IPS DF 6.9 (cell line): ENCODE data around the gene GALNTL6.
A peak's percentile ranks its signal among the peaks of the same experiment; 100 is the strongest.
"Not testable (repeated sequence)": the region's sequence is repeated elsewhere in the genome, so short reads cannot be mapped to it uniquely, and the experiment has no call there.

ENCODE experiments used
- DNase-seq: peaks from one replicate; pipeline ENCODE4 v3.0.0-alpha.2; 2013; ENCODE audit warnings: low read depth, low spot score
- H3K27ac ChIP-seq: one replicate; pipeline ENCODE4 v1.5.1; 2013; ENCODE audit warnings: low read length, control low read depth
- H3K27me3 ChIP-seq: 2 replicates; pipeline ENCODE4 v1.6.1; 2013; ENCODE audit warnings: mild to moderate bottlenecking, low read length; ENCODE audit not compliant: control insufficient read depth, insufficient read depth
- H3K36me3 ChIP-seq: 2 replicates; pipeline ENCODE4 v1.6.1; 2013; ENCODE audit warnings: low read length; ENCODE audit not compliant: control insufficient read depth, insufficient read depth
- H3K4me1 ChIP-seq: 2 replicates; pipeline ENCODE4 v1.6.1; 2013; ENCODE audit warnings: low read length; ENCODE audit not compliant: control insufficient read depth, insufficient read depth
- H3K4me3 ChIP-seq: 2 replicates; pipeline ENCODE4 v1.5.1; 2013; ENCODE audit warnings: mild to moderate bottlenecking, low read length
- H3K9me3 ChIP-seq: 2 replicates; pipeline ENCODE4 v1.6.1; 2013; ENCODE audit warnings: low read length, inconsistent platforms; ENCODE audit not compliant: control insufficient read depth, insufficient read depth
- WGBS: extraction: QIAGEN DNeasy Blood & Tissue Kit; methylation state at CpG from one replicate; pipeline ENCODE4 v1.1.7; 2013; ENCODE audit warnings: mixed read lengths, missing lambda C conversion rate; ENCODE audit not compliant: insufficient read length, insufficient coverage; 5-methylcytosine and 5-hydroxymethylcytosine counted together

Gene GALNTL6

DNA sequence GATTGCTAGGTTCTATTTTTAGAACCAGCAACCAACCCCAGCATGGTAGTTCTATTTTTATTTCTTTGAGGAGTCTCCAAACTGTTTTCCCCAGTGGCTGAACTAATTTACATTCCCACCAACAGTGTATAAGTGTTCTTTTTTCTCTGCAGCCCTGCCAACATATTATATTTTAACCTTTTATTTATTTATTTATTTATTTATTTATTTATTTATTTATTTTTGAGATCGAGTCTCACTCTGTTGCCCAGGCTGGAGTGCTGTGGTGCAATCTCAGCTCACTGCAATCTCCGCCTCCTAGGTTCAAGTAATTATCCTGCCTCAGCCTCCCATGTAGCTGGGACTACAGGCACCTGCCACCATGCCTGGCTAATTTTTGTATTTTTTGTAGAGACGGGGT, 1074.2 kb downstream of the GALNTL6 start:
- not testable (repeated sequence) for H3K4me3 ChIP-seq, DNase-seq, H3K36me3 ChIP-seq, H3K27me3 ChIP-seq, H3K27ac ChIP-seq, H3K4me1 ChIP-seq, H3K9me3 ChIP-seq
- WGBS: no CpG with 5 or more reads among the region's 3 CpGs

DNA sequence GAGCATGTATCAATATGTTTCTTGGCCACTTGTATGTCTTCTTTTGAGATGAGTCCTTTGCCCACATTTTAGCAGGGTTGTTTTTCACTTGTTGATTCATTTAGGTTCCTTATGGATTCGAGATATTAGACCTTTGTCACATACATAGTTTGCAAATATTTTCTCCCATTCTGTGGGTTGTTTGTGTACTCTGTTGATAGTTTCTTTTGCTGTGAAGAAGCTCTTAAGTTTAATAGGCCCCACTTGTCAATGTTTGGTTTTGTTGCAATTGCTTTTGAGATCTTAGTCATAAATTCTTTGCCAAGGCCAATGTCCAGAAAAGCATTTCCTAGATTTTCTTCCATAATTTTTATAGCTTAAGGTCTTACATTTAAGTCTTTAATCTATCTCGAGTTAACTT, 1074.8 kb downstream of the GALNTL6 start:
- Histone ChIP-seq H3K27ac (no peak overlapping the region), H3K27me3 (no peaks in the 10 kb centered on the region), H3K36me3 (no peaks in the 10 kb centered on the region), H3K4me3 (no peak overlapping the region), H3K4me1 (no peaks in the 10 kb centered on the region), H3K9me3 (no peaks in the 10 kb centered on the region)
- no CpG with 5 or more reads among the region's 2 CpGs for WGBS
- no peak for DNase-seq

DNA sequence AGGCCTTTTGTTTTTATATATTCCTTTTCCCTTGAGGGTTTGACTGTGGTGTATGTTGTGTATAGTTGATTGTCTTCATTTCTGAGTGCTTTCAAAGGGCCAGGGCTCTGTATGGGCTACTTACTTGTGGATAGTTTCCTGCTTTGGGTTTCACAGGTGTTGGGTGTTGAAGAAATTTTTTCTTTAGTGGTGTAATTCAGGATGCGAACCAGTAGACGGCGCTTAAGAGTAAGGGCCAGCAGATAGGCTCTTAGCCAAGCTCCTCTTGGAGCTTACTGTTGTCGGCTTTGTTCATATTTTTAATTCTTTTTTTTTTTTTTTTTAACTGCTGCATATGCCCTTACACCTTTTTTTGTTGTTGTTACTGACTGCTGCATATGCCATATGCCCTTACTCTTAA, 1079.1 kb downstream of the GALNTL6 start:
- no CpG with 5 or more reads among the region's 4 CpGs for WGBS
- DNase-seq: peak; percentile 20
- H3K27me3 ChIP-seq: no peaks in the 10 kb centered on the region
- H3K27ac ChIP-seq: no peak overlapping the region
- H3K9me3 ChIP-seq: no peaks in the 10 kb centered on the region
- no peak overlapping the region for H3K4me3 ChIP-seq
- H3K4me1 ChIP-seq: no peaks in the 10 kb centered on the region
- H3K36me3 ChIP-seq: no peaks in the 10 kb centered on the region

DNA sequence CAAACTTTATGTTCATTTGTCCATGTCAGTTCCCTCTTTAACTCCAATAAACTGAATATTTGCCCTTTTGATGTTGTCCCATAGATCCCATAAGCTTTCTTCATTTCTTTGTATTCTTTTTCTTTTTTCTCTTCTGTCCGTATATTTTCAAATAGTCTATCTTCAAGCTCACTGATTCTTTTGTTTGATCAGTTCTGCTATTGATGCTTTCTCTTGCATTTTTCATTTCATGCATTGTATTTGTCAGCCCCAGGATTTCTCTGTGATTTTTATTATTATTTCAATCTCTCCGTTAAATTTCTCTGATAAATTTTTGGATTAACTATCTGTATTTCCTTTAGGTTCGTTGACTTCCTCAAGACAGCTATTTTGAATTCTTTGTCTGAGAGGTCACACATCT, 1082.5 kb downstream of the GALNTL6 start:
- DNase-seq: no peak
- no peak overlapping the region for H3K27ac ChIP-seq
- H3K27me3 ChIP-seq: no peaks in the 10 kb centered on the region
- H3K9me3 ChIP-seq: no peaks in the 10 kb centered on the region; the same call in 1 of the 2 replicates
- no peak overlapping the region for H3K4me3 ChIP-seq
- H3K36me3 ChIP-seq: no peaks in the 10 kb centered on the region
- WGBS: no CpG with 5 or more reads among the region's 3 CpGs
- H3K4me1 ChIP-seq: no peaks in the 10 kb centered on the region

DNA sequence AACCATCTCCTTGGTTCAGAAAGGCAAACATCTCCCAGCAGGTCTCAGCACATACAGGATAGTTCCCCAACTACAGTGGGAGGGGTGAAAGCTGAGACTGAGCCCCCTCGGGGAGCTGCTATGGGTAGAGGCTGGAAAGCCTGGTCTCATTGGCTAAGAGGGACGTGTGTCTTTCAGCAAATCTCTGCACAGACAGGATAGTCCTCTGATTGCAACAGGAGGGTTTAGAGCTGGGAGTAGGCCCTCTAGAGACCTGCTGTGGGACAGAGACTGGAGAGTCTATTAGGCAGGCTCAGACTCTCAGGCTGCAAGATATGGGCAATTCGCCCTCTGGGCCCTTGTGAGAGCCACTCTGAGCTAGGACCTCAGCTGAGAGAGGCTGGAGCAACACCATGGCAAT, 1083.8 kb downstream of the GALNTL6 start:
- Histone ChIP-seq H3K36me3 (no peaks in the 10 kb centered on the region), H3K4me1 (no peaks in the 10 kb centered on the region), H3K27me3 (no peaks in the 10 kb centered on the region), H3K4me3 (no peak overlapping the region), H3K9me3 (no peaks in the 10 kb centered on the region; the same call in 1 of the 2 replicates), H3K27ac (no peak overlapping the region)
- DNase-seq: no peak
- no CpG with 5 or more reads among the region's 3 CpGs for WGBS

DNA sequence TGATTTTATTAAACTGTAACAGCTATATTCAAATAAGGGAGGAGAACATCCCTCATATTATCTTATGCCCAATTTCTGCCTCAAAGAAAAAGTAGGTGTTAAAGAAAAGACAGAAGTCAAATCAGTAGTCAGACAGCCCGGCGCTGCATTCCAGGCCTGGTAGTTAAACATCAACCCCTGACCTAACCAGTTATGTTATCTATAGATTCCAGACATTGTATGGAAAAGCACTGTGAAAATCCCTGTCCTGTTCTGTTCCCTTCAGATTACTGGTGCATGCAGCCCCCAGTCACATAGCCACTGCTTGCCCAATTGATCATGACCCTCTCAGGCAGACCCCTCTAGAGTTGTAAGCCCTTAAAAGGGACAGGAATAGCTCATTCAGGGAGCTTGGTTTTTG, 1085.5 kb downstream of the GALNTL6 start:
- H3K27ac ChIP-seq: no peak overlapping the region

DNA sequence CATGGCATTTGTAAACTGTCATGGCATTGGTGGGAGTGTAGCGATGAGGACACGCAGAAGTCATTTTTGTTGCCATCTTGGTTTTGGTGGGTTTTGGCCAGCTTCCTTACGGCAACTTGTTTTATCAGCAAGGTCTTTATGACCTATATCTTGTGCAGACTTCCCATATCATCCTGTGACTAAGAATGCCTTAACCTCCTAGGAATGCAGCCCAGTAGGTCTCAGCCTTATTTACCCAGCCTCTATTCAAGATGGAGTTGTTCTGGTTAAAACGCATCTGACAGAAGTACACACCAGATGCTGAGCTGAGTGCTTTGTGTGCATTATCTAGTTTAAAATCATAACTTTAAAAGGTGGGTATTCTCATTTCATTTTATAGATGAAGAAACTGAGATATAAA, 1086.7 kb downstream of the GALNTL6 start:
- Histone ChIP-seq H3K36me3 (no peaks in the 10 kb centered on the region), H3K9me3 (no peaks in the 10 kb centered on the region; the same call in 1 of the 2 replicates), H3K4me3 (no peak overlapping the region), H3K27me3 (no peaks in the 10 kb centered on the region), H3K27ac (no peak overlapping the region), H3K4me1 (no peaks in the 10 kb centered on the region)
- no CpG with 5 or more reads among the region's 4 CpGs for WGBS
- DNase-seq: no peak

More for the DNA sequence above, 1085.5 kb downstream of the GALNTL6 start:
- H3K9me3 ChIP-seq: no peaks in the 10 kb centered on the region; the same call in 1 of the 2 replicates
- H3K4me1 ChIP-seq: no peaks in the 10 kb centered on the region
- H3K27me3 ChIP-seq: no peaks in the 10 kb centered on the region
- DNase-seq: no peak
- no peaks in the 10 kb centered on the region for H3K36me3 ChIP-seq
- no peak overlapping the region for H3K4me3 ChIP-seq
- no CpG with 5 or more reads among the region's 2 CpGs for WGBS

DNA sequence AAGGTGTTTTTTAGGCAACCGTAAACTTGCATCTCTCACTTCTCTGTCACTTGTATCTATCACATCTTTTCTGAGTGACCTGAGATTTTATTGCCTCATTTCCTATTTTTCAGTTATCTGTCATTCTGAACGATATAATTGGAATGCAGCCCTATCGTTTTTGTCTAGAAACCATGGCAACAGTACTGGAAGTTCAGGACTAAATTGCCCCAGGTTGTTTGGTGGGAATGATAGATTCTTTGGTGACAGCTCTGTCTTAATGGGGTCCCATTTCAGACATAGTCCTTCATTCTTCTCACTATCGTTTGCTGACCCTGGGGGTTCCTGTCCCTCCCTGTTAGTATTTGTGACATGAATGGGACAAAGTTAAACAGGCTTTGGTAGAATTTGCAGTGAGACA, 1087.7 kb downstream of the GALNTL6 start:
- H3K27me3 ChIP-seq: no peaks in the 10 kb centered on the region
- DNase-seq: no peak
- H3K27ac ChIP-seq: no peak overlapping the region
- no peaks in the 10 kb centered on the region for H3K4me1 ChIP-seq
- WGBS: no CpG with 5 or more reads among the region's 4 CpGs
- H3K9me3 ChIP-seq: no peaks in the 10 kb centered on the region; the same call in 1 of the 2 replicates
- no peaks in the 10 kb centered on the region for H3K36me3 ChIP-seq
- H3K4me3 ChIP-seq: no peak overlapping the region

DNA sequence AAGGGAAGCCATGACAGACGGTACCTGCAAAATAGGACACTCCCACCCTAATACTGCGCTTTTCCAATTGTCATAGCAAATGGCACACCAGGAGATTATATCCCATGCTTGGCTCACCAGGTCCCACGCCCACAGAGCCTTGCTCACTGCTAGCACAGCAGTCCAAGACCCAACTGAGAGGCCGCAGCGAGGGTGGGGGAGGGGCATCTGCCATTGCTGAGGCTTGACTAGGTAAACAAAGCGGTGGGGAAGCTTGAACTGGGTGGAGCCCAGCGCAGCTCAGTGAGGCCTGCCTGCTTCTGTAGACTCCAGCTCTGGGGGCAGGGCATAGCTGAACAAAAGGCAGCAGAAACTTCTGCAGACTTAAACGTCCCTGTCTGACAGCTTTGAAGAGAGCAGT, 1099.3 kb downstream of the GALNTL6 start:
- not testable (repeated sequence) for DNase-seq, H3K4me3 ChIP-seq, H3K4me1 ChIP-seq, H3K27me3 ChIP-seq, H3K36me3 ChIP-seq, H3K27ac ChIP-seq, H3K9me3 ChIP-seq
- no CpG with 5 or more reads among the region's 8 CpGs for WGBS

DNA sequence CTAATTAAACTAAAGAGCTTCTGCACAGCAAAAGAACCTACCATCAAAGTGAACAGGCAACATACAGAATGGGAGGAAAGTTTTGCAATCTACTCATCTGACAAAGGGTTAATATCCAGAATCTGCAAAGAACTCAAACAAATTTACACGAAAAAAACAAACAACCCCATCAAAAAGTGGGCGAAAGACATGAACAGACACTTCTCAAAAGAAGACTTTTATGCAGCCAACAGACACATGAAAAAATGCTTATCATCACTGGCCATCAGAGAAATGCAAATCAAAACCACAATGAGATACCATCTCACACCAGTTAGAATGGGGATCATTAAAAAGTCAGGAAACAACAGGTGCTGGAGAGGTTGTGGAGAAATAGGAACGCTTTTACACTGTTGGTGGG, 1104.2 kb downstream of the GALNTL6 start:
- not testable (repeated sequence) for H3K4me3 ChIP-seq, H3K27me3 ChIP-seq, H3K4me1 ChIP-seq, H3K36me3 ChIP-seq, H3K27ac ChIP-seq, H3K9me3 ChIP-seq, DNase-seq
- no CpG with 5 or more reads among the region's 3 CpGs for WGBS

DNA sequence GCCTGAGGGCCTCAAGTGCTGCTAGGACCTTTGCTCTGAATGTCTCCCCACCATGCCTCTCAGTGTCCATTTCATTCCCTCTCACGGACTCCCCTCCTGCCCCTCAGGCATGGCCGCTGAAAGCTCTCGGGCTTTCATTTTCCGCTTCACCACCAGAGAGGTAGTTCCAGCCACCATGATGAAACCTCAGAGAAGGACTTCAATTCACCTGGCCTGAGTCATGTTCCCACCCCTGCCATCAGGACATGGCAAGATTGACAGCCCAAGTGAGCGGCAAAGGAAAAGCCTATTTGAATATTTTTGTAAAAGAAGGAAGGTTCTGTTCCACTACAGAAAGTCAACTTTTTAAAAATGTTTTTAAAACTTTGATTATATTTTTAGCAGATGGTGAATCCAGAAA, 1106.1 kb downstream of the GALNTL6 start:
- Histone ChIP-seq H3K4me1 (no peaks in the 10 kb centered on the region), H3K36me3 (no peaks in the 10 kb centered on the region), H3K9me3 (no peaks in the 10 kb centered on the region), H3K27ac (no peak overlapping the region), H3K4me3 (no peak overlapping the region), H3K27me3 (no peaks in the 10 kb centered on the region)
- DNase-seq: no peak
- no CpG with 5 or more reads among the region's 5 CpGs for WGBS
